Medulla oblongata (tissue), 1 donor: ENCODE measurements around the gene MFN1.

ENCODE experiments used
- DNase-seq: peaks from one replicate; pipeline ENCODE4 v3.0.0-alpha.2; 2015; ENCODE audit errors: extremely low spot score

The MFN1 gene

GRCh38 chr3:179336345-179336929 lies 11.1 kb upstream of the MFN1 start:
- DNase-seq: no peak

- DNase-seq: no peak
These were observed 960 bp downstream of the MFN1 start for GRCh38 chr3:179348325-179349013.

GRCh38 chr3:179355996-179356395 lies 8.5 kb downstream of the MFN1 start:
- no peak for DNase-seq

GRCh38 chr3:179363332-179363731 lies 15.8 kb downstream of the MFN1 start:
- no peak for DNase-seq

- DNase-seq: no peak
These were observed 22.1 kb downstream of the MFN1 start for GRCh38 chr3:179369621-179370020.

- no peak for DNase-seq
These were observed 26.4 kb downstream of the MFN1 start for GRCh38 chr3:179373938-179374337.

- no peak for DNase-seq
These were observed 27.8 kb downstream of the MFN1 start for GRCh38 chr3:179375091-179375999.

GRCh38 chr3:179376474-179376873 lies 29.0 kb downstream of the MFN1 start:
- no peak for DNase-seq

GRCh38 chr3:179391906-179392305 lies 44.4 kb downstream of the MFN1 start:
- no peak for DNase-seq

GRCh38 chr3:179398574-179399231 lies 51.2 kb downstream of the MFN1 start:
- DNase-seq: no peak

- DNase-seq: no peak
These were observed 54.1 kb downstream of the MFN1 start for GRCh38 chr3:179401561-179401960.

- DNase-seq: no peak
These were observed 55.5 kb downstream of the MFN1 start for GRCh38 chr3:179402963-179403362.

- no peak for DNase-seq
These were observed 56.8 kb downstream of the MFN1 start for GRCh38 chr3:179404307-179404706.

- DNase-seq: peak; percentile 21
These were observed 62.8 kb downstream of the MFN1 start for GRCh38 chr3:179410331-179410730.

- DNase-seq: no peak
These were observed 63.5 kb downstream of the MFN1 start for GRCh38 chr3:179410999-179411398.

- no peak for DNase-seq
These were observed 67.3 kb downstream of the MFN1 start for GRCh38 chr3:179414804-179415203.

- no peak for DNase-seq
These were observed 67.9 kb downstream of the MFN1 start for GRCh38 chr3:179415377-179415776.

- no peak for DNase-seq
These were observed 69.2 kb downstream of the MFN1 start for GRCh38 chr3:179416681-179417080.

- no peak for DNase-seq
These were observed 71.1 kb downstream of the MFN1 start for GRCh38 chr3:179418610-179419009.

- peak; percentile 78 for DNase-seq
These were observed 74.0 kb downstream of the MFN1 start for GRCh38 chr3:179421500-179421899.

GRCh38 chr3:179425075-179425474 lies 77.6 kb downstream of the MFN1 start:
- no peak for DNase-seq

GRCh38 chr3:179428876-179429548 lies 81.5 kb downstream of the MFN1 start:
- DNase-seq: no peak
